GM23338 (cell line): ENCODE measurements around the gene BBX. TPM values are rescaled to one million over a fixed set of nuclear protein-coding genes. Genes with fewer than 3 reads are reported as not detected.

ENCODE experiments used
- ATAC-seq: fragments of 200-7000 bp; cut with Tn5 transposase; 3 replicates; pipeline ENCODE4 v1.9.1; 2020
- DNase-seq: peaks from one replicate; pipeline ENCODE4 v3.0.0-alpha.2; 2015; ENCODE audit warnings: low spot score
- H2AFZ ChIP-seq: fragments of 200-600 bp; sonication (generic); 2 replicates; pipeline ENCODE4 v1.8.0; 2016; ENCODE audit warnings: antibody characterized with exemption, mild to moderate bottlenecking, moderate library complexity
- H3F3A ChIP-seq: fragments of 200-600 bp; sonication (generic); replicated peaks from 2 replicates; pipeline ENCODE4 v1.8.0; 2017; ENCODE audit warnings: antibody characterized with exemption, mixed run types, low read depth
- H3K27ac ChIP-seq: fragments of 200-600 bp; sonication (generic); 2 replicates; pipeline ENCODE4 v1.6.1; 2016; ENCODE audit warnings: low read depth
- H3K27me3 ChIP-seq: fragments of 200-600 bp; sonication (generic); 2 replicates; pipeline ENCODE4 v1.8.0; 2016; ENCODE audit warnings: mild to moderate bottlenecking, mixed run types, moderate library complexity; ENCODE audit not compliant: insufficient read depth
- H3K36me3 ChIP-seq: fragments of 200-600 bp; sonication (generic); 2 replicates; pipeline ENCODE4 v1.8.0; 2016; ENCODE audit warnings: mild to moderate bottlenecking; ENCODE audit not compliant: insufficient read depth
- H3K4me1 ChIP-seq: fragments of 200-600 bp; sonication (generic); 2 replicates; pipeline ENCODE4 v1.8.0; 2016; ENCODE audit warnings: mild to moderate bottlenecking, moderate library complexity; ENCODE audit not compliant: insufficient read depth
- H3K4me2 ChIP-seq: fragments of 200-600 bp; sonication (generic); 2 replicates; pipeline ENCODE4 v1.7.1; 2017; ENCODE audit warnings: mixed run types
- H3K4me3 ChIP-seq: fragments of 200-600 bp; sonication (generic); 2 replicates; pipeline ENCODE4 v1.6.1; 2016; ENCODE audit warnings: mixed run types
- H3K79me2 ChIP-seq: fragments of 200-600 bp; sonication (generic); replicated peaks from 2 replicates; pipeline ENCODE4 v1.8.0; 2017; ENCODE audit warnings: mild to moderate bottlenecking; ENCODE audit not compliant: insufficient read depth
- H3K9me2 ChIP-seq: fragments of 200-600 bp; sonication (generic); 2 replicates; pipeline ENCODE4 v1.8.0; 2017; ENCODE audit not compliant: insufficient read depth
- H4K20me1 ChIP-seq: fragments of 200-600 bp; sonication (generic); replicated peaks from 2 replicates; pipeline ENCODE4 v1.8.0; 2017; ENCODE audit warnings: mild to moderate bottlenecking; ENCODE audit not compliant: insufficient read depth
- H3K27ac Mint-ChIP-seq: 2 replicates; pipeline ENCODE4 v1.8.0; 2020; ENCODE audit warnings: inconsistent platforms, mild to moderate bottlenecking, moderate library complexity, mixed read lengths
- H3K27me3 Mint-ChIP-seq: 3 replicates; pipeline ENCODE4 v1.8.0; 2022; ENCODE audit warnings: low read depth, mild to moderate bottlenecking, moderate library complexity, mixed read lengths, inconsistent platforms; ENCODE audit not compliant: insufficient read depth, poor library complexity
- H3K36me3 Mint-ChIP-seq: 3 replicates; pipeline ENCODE4 v1.8.0; 2021; ENCODE audit warnings: low read depth, mild to moderate bottlenecking, inconsistent platforms, moderate library complexity, mixed read lengths
- H3K4me1 Mint-ChIP-seq: 3 replicates; pipeline ENCODE4 v1.8.0; 2020; ENCODE audit warnings: mild to moderate bottlenecking, inconsistent platforms, mixed read lengths
- H3K4me3 Mint-ChIP-seq: 3 replicates; pipeline ENCODE4 v1.8.0; 2021; ENCODE audit warnings: moderate library complexity, mild to moderate bottlenecking, inconsistent platforms, mixed read lengths
- H3K9me3 Mint-ChIP-seq: 3 replicates; pipeline ENCODE4 v1.8.0; 2020; ENCODE audit warnings: moderate library complexity, mild to moderate bottlenecking, inconsistent platforms, mixed read lengths
- CREB1 ChIP-seq: fragments of 250-450 bp; sonication (Bioruptor Pico); IDR thresholded peaks from 2 replicates; pipeline ENCODE4 v1.5.0; 2020; ENCODE audit warnings: low read depth, mild to moderate bottlenecking, moderate library complexity
- EZH2phosphoT487 ChIP-seq: fragments of 200-600 bp; sonication (generic); IDR thresholded peaks from one replicate; pipeline ENCODE4 v1.8.1; 2018; ENCODE audit warnings: antibody characterized with exemption; ENCODE audit not compliant: unreplicated experiment
- NANOG ChIP-seq: IDR thresholded peaks from 2 replicates; pipeline ENCODE4 v1.6.1; 2016; ENCODE audit warnings: antibody characterized with exemption, borderline replicate concordance
- ZNF114 ChIP-seq: fragments of 250-450 bp; sonication (Bioruptor Pico); IDR thresholded peaks from 2 replicates; pipeline ENCODE4 v1.5.0; 2020; ENCODE audit warnings: mild to moderate bottlenecking, moderate library complexity
- ZNF331 ChIP-seq: fragments of 250-450 bp; sonication (Bioruptor Pico); IDR thresholded peaks from 2 replicates; pipeline ENCODE4 v1.5.0; 2020; ENCODE audit warnings: low read depth, mild to moderate bottlenecking, moderate library complexity
- polyA plus RNA-seq: library from polyadenylated mRNA; unstranded; fragments of >200 nt; fragmentation: Nextera tagmentation; extraction: Ambion mirVana; gene quantifications from 2 replicates; pipeline ENCODE4 v1.2.1, GENCODE V29; 2016
- total RNA-seq: library from RNA; depleted of rRNA; stranded (reverse); fragments of >200 nt; shearing (Covaris generic); gene quantifications from 2 replicates; pipeline ENCODE4 v1.2.3, GENCODE V29; 2014
- TF ChIP-seq, protein P1 (sequence below): fragments of 250-450 bp; sonication (Bioruptor Pico); IDR thresholded peaks from 2 replicates; pipeline ENCODE4 v1.5.0; 2020; ENCODE audit warnings: mild to moderate bottlenecking, moderate library complexity

Gene BBX
- total and polyA plus RNA-seq, 2 experiments from 2014 or later: 35.2 to 44.1 TPM

DNA sequence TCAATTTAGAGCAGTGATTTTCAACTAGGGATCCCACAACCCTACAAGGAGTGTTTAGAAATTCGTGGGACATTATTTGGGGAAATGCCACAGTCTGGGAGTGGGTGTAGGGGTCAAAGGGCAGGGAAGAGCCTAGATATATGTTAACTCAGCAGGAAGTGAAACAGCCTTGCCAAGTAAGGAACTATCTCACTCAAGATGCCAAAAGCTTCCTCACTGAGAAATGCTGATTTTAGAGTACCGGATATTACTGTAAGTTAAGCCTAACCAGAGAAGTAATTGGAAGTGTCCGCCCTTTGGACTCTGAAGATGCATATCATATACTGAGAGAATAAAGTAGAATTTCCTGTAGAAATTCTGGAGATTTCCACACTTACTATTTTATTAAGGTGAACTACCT lies 158.6 kb downstream of the BBX start:
- Histone ChIP-seq H3F3A (no peaks in the 10 kb centered on the region), H3K4me3 (no peak overlapping the region), H3K27ac (no peak overlapping the region), H3K79me2 (no peaks in the 10 kb centered on the region), H4K20me1 (no peaks in the 10 kb centered on the region), H3K4me2 (no peak overlapping the region), H3K4me1 (peaks cover 32% of the 10 kb centered on the region), H3K9me2 (no peaks in the 10 kb centered on the region), H3K27me3 (no peaks in the 10 kb centered on the region), H2AFZ (no peak overlapping the region), H3K36me3 (no peaks in the 10 kb centered on the region)
- ATAC-seq: no peak
- no peak for DNase-seq
- H3K4me1 Mint-ChIP-seq: peaks cover 41% of the 10 kb centered on the region
- no peaks in the 10 kb centered on the region for H3K27me3 Mint-ChIP-seq
- no peaks in the 10 kb centered on the region; the same call in 2 of the 3 replicates for H3K9me3 Mint-ChIP-seq
- no peak overlapping the region for H3K27ac Mint-ChIP-seq
- TF ChIP-seq, protein P1, sequence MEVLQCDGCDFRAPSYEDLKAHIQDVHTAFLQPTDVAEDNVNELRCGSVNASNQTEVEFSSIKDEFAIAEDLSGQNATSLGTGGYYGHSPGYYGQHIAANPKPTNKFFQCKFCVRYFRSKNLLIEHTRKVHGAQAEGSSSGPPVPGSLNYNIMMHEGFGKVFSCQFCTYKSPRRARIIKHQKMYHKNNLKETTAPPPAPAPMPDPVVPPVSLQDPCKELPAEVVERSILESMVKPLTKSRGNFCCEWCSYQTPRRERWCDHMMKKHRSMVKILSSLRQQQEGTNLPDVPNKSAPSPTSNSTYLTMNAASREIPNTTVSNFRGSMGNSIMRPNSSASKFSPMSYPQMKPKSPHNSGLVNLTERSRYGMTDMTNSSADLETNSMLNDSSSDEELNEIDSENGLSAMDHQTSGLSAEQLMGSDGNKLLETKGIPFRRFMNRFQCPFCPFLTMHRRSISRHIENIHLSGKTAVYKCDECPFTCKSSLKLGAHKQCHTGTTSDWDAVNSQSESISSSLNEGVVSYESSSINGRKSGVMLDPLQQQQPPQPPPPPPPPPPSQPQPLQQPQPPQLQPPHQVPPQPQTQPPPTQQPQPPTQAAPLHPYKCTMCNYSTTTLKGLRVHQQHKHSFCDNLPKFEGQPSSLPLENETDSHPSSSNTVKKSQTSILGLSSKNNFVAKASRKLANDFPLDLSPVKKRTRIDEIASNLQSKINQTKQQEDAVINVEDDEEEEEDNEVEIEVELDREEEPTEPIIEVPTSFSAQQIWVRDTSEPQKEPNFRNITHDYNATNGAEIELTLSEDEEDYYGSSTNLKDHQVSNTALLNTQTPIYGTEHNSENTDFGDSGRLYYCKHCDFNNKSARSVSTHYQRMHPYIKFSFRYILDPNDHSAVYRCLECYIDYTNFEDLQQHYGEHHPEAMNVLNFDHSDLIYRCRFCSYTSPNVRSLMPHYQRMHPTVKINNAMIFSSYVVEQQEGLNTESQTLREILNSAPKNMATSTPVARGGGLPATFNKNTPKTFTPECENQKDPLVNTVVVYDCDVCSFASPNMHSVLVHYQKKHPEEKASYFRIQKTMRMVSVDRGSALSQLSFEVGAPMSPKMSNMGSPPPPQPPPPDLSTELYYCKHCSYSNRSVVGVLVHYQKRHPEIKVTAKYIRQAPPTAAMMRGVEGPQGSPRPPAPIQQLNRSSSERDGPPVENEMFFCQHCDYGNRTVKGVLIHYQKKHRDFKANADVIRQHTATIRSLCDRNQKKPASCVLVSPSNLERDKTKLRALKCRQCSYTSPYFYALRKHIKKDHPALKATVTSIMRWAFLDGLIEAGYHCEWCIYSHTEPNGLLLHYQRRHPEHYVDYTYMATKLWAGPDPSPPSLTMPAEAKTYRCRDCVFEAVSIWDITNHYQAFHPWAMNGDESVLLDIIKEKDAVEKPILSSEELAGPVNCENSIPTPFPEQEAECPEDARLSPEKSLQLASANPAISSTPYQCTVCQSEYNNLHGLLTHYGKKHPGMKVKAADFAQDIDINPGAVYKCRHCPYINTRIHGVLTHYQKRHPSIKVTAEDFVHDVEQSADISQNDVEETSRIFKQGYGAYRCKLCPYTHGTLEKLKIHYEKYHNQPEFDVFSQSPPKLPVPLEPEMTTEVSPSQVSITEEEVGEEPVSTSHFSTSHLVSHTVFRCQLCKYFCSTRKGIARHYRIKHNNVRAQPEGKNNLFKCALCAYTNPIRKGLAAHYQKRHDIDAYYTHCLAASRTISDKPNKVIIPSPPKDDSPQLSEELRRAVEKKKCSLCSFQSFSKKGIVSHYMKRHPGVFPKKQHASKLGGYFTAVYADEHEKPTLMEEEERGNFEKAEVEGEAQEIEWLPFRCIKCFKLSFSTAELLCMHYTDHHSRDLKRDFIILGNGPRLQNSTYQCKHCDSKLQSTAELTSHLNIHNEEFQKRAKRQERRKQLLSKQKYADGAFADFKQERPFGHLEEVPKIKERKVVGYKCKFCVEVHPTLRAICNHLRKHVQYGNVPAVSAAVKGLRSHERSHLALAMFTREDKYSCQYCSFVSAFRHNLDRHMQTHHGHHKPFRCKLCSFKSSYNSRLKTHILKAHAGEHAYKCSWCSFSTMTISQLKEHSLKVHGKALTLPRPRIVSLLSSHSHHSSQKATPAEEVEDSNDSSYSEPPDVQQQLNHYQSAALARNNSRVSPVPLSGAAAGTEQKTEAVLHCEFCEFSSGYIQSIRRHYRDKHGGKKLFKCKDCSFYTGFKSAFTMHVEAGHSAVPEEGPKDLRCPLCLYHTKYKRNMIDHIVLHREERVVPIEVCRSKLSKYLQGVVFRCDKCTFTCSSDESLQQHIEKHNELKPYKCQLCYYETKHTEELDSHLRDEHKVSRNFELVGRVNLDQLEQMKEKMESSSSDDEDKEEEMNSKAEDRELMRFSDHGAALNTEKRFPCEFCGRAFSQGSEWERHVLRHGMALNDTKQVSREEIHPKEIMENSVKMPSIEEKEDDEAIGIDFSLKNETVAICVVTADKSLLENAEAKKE (CRISPR knock-in tag): no peak
- TF ChIP-seq CREB1 (CRISPR knock-in tag) (no peak), ZNF331 (CRISPR knock-in tag) (no peak), ZNF114 (CRISPR knock-in tag) (no peak)
- H3K4me3 Mint-ChIP-seq: no peak overlapping the region
- peaks cover 10% of the 10 kb centered on the region; the same call in 2 of the 3 replicates for H3K36me3 Mint-ChIP-seq

DNA sequence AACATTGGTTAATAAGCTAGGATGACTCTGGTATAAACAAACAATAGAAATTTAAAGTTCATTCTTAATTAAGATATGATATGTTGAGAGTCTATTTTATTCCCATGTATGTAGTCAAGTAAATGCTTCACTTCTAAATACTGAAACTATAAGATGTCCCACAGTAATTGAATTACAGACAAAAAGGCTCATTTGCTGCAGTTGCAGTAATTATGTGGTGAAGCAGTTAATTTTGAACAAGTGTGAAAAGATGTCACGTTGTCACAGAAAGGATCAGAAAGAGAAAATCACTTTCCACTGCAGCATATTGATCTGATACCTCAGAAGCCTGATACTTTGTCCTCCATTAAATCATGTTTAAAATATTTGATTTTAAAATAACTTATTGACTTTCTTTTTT lies 159.8 kb downstream of the BBX start:
- ATAC-seq: no peak
- TF ChIP-seq EZH2phosphoT487 (no peak), ZNF331 (CRISPR knock-in tag) (no peak), NANOG (no peak)
- TF ChIP-seq, protein P1 (CRISPR knock-in tag): no peak

More for the DNA sequence above, 159.8 kb downstream of the BBX start:
- no peaks in the 10 kb centered on the region for H4K20me1 ChIP-seq
- H3K4me1 ChIP-seq: peaks cover 32% of the 10 kb centered on the region
- H3K9me3 Mint-ChIP-seq: no peaks in the 10 kb centered on the region; the same call in 2 of the 3 replicates
- no peaks in the 10 kb centered on the region for H3K27me3 ChIP-seq
- H3K79me2 ChIP-seq: no peaks in the 10 kb centered on the region
- no peaks in the 10 kb centered on the region for H3F3A ChIP-seq
- no peaks in the 10 kb centered on the region for H3K27me3 Mint-ChIP-seq
- H3K36me3 Mint-ChIP-seq: peaks cover 10% of the 10 kb centered on the region; the same call in 2 of the 3 replicates
- no peaks in the 10 kb centered on the region for H3K36me3 ChIP-seq
- no peak for DNase-seq
- H3K27ac Mint-ChIP-seq: no peak overlapping the region
- peaks cover 39% of the 10 kb centered on the region for H3K4me1 Mint-ChIP-seq
- no peak overlapping the region for H3K4me3 Mint-ChIP-seq
- no peak overlapping the region for H3K27ac ChIP-seq
- H3K9me2 ChIP-seq: no peaks in the 10 kb centered on the region
- H3K4me2 ChIP-seq: no peak overlapping the region
- no peak overlapping the region for H2AFZ ChIP-seq
- H3K4me3 ChIP-seq: no peak overlapping the region
